Heart left ventricle (tissue), 16 donors: Measurements from ENCODE around the gene ENOX1. TPM values are rescaled to one million over a fixed set of nuclear protein-coding genes. Genes with fewer than 3 reads are reported as not detected.
A peak's percentile ranks its signal among the peaks of the same experiment; 100 is the strongest.

ENCODE experiments used
- ATAC-seq, 4 donors: fragments of 200-7000 bp; cut with Tn5 transposase; one replicate each; pipeline ENCODE4 v1.9.1; 2020 to 2022; ENCODE audit warnings: moderate library complexity in 4 of 4, mild to moderate bottlenecking in 3 of 4, moderate number of reproducible peaks in 1 of 4
- DNase-seq, 5 donors: peaks; one replicate each; pipeline ENCODE4 v3.0.0-alpha.2; 2020
- H3K27ac ChIP-seq, 12 donors: fragments of 200-600 bp; sonication (generic) in 4 of 12; one replicate each; pipeline versions ENCODE4 v1.5.0 to v1.8.0; 2016 to 2022; ENCODE audit warnings: mild to moderate bottlenecking in 2 of 12
- H3K27me3 ChIP-seq, 9 donors: fragments of 200-600 bp; sonication (generic) in 2 of 9; one replicate each; pipeline versions ENCODE4 v1.5.1 to v1.8.0; 2016 to 2022; ENCODE audit warnings: mild to moderate bottlenecking in 3 of 9
- H3K36me3 ChIP-seq, 9 donors: fragments of 200-600 bp; sonication (generic) in 2 of 9; one replicate each; pipeline versions ENCODE4 v1.5.0 to v1.8.0; 2018 to 2022; ENCODE audit warnings: mild to moderate bottlenecking in 2 of 9
- H3K4me1 ChIP-seq, 12 donors: fragments of 200-600 bp; sonication (generic) in 4 of 12; one replicate each; pipeline versions ENCODE4 v1.5.0 to v1.8.0; 2016 to 2022; ENCODE audit warnings: mild to moderate bottlenecking in 3 of 12
- H3K4me3 ChIP-seq, 12 donors: fragments of 200-600 bp; sonication (generic) in 4 of 12; one replicate each; pipeline versions ENCODE4 v1.5.0 to v1.8.0; 2017 to 2022; ENCODE audit warnings: mild to moderate bottlenecking in 9 of 12, moderate library complexity in 4 of 12
- H3K9me3 ChIP-seq, 12 donors: fragments of 200-600 bp; sonication (generic) in 4 of 12; one replicate each; pipeline versions ENCODE4 v1.5.0 to v1.8.0; 2016 to 2022; ENCODE audit warnings: mild to moderate bottlenecking in 1 of 12
- POLR2A ChIP-seq, 2 donors: fragments of 450-650 bp; IDR thresholded peaks; one replicate each; pipeline ENCODE4 v1.6.1; 2017; ENCODE audit warnings: antibody characterized with exemption in 2 of 2, mild to moderate bottlenecking in 2 of 2, moderate library complexity in 2 of 2
- WGBS, 4 donors: extraction: QIAGEN DNeasy Blood & Tissue Kit in 2 of 4; methylation state at CpG; one replicate each; pipeline versions ENCODE4 v1.1.5 to v1.1.7; 2013 to 2018; 5-methylcytosine and 5-hydroxymethylcytosine counted together
- intact Hi-C, 10 donors: fragments of 100-400 bp; cut with DNase I; formaldehyde crosslinking; loops; one replicate each; pipeline versions ENCODE4 v1.11.1 to v1.14.2; 2022
- polyA plus RNA-seq, 2 donors: library from polyadenylated mRNA; stranded (reverse); fragments of 200-250 nt; gene quantifications; one replicate each; pipeline ENCODE4 v1.2.3, GENCODE V29; 2013
- total RNA-seq, 9 donors: library from RNA; depleted of rRNA in 2 of 9; stranded (reverse); fragments of >200 nt in 2 of 9; fragmentation: NEBNext Ultra II Directional in 3 of 9; extraction: Animal tissue kit (Norgen Biotek cat#: 25700) in 3 of 9; gene quantifications; one replicate each; pipeline versions ENCODE4 v1.1.0 to v1.2.4, GENCODE V29; 2016 to 2023
- TF ChIP-seq, protein P1 (sequence below), 12 donors: fragments of 200-600 bp; sonication (generic) in 4 of 12; IDR thresholded peaks; one replicate each; pipeline versions ENCODE4 v1.5.0 to v1.8.0; 2018 to 2022; ENCODE audit warnings: antibody characterized with exemption in 12 of 12, mild to moderate bottlenecking in 5 of 12
- donor health status: ischemic (EF 13 %, LVEDD 7.1; RV severe dilation, severe dysfunction).
- donor health status: healthy with polysubstance abuse.
- donor health status: DM: no; HTN: yes; CAD: no.
- donor health status: DM: no; HTN: no; CAD: no.
- donor health status: ischemic (EF 25% LVEDD 6.9; RV normal size, moderate dysfunction).
- donor health status: ischemic (EF 25% LVEDD 5.7; RV mildly dilated, moderate dysfunction).
- donor health status: healthy.
- donor health status: DM: yes; HTN: yes; CAD: no.
- donor health status: ischemic (EF 35%, LVEDD 5.7; RV mildly dilated, moderate dysfunction).
- donor health status: nonischemic (EF 11% LVEDD 7.7; RV severe dilation, severe dysfunction).
- donor health status: DM: yes; HTN: yes; CAD: no.
- donor health status: PGD.
- donor health status: ischemic (EF 29% LVEDD 5.4; RV normal size, mild dysfunction).
- donor health status: nonischemic (EF 23%, LVEDD 6.1; RV moderate dilation, normal function).

The ENOX1 gene
- total and polyA plus RNA-seq, 11 donors: 2.0 to 10.1 (median 5.4) TPM

GRCh38 chr13:43805071-43805468 lies 18.3 kb upstream of the ENOX1 start:
- ATAC-seq: peak in 1 of 4 donors; percentile 26
- H3K4me3 ChIP-seq: no peak overlapping the region
- intact Hi-C loops: loop anchor here in 8 of 10 donors (2.0 to 10.0 kb wide), 11 partner anchors 502 to 1210 kb away; no protein-coding TSS in a partner anchor
- H3K27ac ChIP-seq: peak overlapping the region in 1 of 12 donors; percentile 26
- 36 to 55% (median 45%) methylated on average over 3 of the region's 3 CpGs for WGBS, 4 donors
- no peaks in the 10 kb centered on the region for H3K36me3 ChIP-seq
- DNase-seq: no peak
- H3K27me3 ChIP-seq: no peaks in the 10 kb centered on the region
- peaks cover 0 to 8% (median 0%) of the 10 kb centered on the region in 12 donors for H3K4me1 ChIP-seq
- H3K9me3 ChIP-seq: no peaks in the 10 kb centered on the region
- TF ChIP-seq, protein P1, sequence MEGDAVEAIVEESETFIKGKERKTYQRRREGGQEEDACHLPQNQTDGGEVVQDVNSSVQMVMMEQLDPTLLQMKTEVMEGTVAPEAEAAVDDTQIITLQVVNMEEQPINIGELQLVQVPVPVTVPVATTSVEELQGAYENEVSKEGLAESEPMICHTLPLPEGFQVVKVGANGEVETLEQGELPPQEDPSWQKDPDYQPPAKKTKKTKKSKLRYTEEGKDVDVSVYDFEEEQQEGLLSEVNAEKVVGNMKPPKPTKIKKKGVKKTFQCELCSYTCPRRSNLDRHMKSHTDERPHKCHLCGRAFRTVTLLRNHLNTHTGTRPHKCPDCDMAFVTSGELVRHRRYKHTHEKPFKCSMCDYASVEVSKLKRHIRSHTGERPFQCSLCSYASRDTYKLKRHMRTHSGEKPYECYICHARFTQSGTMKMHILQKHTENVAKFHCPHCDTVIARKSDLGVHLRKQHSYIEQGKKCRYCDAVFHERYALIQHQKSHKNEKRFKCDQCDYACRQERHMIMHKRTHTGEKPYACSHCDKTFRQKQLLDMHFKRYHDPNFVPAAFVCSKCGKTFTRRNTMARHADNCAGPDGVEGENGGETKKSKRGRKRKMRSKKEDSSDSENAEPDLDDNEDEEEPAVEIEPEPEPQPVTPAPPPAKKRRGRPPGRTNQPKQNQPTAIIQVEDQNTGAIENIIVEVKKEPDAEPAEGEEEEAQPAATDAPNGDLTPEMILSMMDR (IDR thresholded peaks at IDR 0.05): no peak
- TF ChIP-seq POLR2A (IDR thresholded peaks at IDR 0.05): no peak

GRCh38 chr13:43804461-43805070 lies 17.8 kb upstream of the ENOX1 start:
- intact Hi-C loops: loop anchor here (2.0 to 10.0 kb wide), 16 partner anchors 497 to 1210 kb away; no protein-coding TSS in a partner anchor
- Histone ChIP-seq H3K4me3 (no peak overlapping the region), H3K36me3 (no peaks in the 10 kb centered on the region), H3K9me3 (no peaks in the 10 kb centered on the region), H3K27ac (peak overlapping the region in 1 of 12 donors; percentile 26), H3K27me3 (no peaks in the 10 kb centered on the region), H3K4me1 (peaks cover 0 to 8% (median 0%) of the 10 kb centered on the region in 12 donors)
- ATAC-seq (peak in 2 of 4 donors; percentile 54 to 64), DNase-seq (no peak)
- TF ChIP-seq, protein P1 (IDR thresholded peaks at IDR 0.05): peak; percentile 44 to 75 (median 62)
- no peak for TF ChIP-seq POLR2A (IDR thresholded peaks at IDR 0.05)
- WGBS, 4 donors: 17 to 32% (median 23%) methylated on average over 5 of the region's 5 CpGs

DNA sequence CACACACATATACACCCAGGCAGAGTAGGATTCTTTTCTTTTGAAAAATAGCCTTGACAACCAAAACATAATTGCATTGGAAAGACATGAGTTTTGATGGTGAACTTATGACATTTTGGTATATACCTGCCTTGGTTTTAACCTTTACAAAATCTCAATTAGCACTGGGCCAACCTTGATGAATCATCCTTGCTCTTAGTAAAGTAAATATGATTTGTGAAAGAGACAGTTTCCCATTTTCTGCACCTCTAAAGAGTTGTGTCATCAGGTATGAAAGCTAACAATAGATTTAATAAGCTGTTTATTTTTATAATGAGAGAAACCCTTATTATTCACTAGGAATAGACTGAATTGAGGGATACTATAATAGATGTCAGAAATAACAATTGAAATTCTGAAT lies 15.7 kb upstream of the ENOX1 start:
- Histone ChIP-seq H3K4me1 (peaks cover 0 to 8% (median 0%) of the 10 kb centered on the region in 12 donors), H3K4me3 (no peak overlapping the region), H3K27ac (no peak overlapping the region), H3K9me3 (no peaks in the 10 kb centered on the region), H3K27me3 (no peaks in the 10 kb centered on the region), H3K36me3 (no peaks in the 10 kb centered on the region)
- no peak for DNase-seq
- ATAC-seq: no peak
- TF ChIP-seq, protein P1 (IDR thresholded peaks at IDR 0.05): no peak
- TF ChIP-seq POLR2A (IDR thresholded peaks at IDR 0.05): no peak
- intact Hi-C loops: loop anchor here (2.0 to 10.0 kb wide), 13 partner anchors 495 to 1208 kb away; no protein-coding TSS in a partner anchor

DNA sequence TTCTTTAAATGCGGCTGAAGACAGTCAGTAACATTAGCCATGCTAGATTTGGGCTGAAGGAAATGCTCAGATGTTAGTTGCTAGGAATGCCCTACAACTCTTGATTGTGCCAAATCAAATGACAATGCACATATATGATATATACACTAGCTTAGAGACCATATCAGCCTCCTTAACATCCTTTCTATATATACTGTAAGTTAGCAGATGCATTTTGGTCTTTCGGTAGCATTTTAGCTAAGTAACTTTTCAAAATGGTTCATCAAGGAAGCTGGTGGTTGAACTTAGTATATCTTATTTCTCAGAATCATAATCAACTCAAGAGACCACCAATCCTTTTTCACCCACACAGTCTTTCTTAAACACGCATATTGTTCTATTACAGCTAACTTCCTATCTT lies 14.1 kb upstream of the ENOX1 start:
- peaks cover 0 to 8% (median 0%) of the 10 kb centered on the region in 12 donors for H3K4me1 ChIP-seq
- intact Hi-C loops: loop anchor here (5.0 to 10.0 kb wide), 12 partner anchors 494 to 1206 kb away; no protein-coding TSS in a partner anchor
- H3K9me3 ChIP-seq: no peaks in the 10 kb centered on the region
- no peaks in the 10 kb centered on the region for H3K27me3 ChIP-seq
- peak overlapping the region in 1 of 12 donors; percentile 11 for H3K27ac ChIP-seq
- no peak for ATAC-seq
- no peak overlapping the region for H3K4me3 ChIP-seq
- H3K36me3 ChIP-seq: no peaks in the 10 kb centered on the region
- TF ChIP-seq, protein P1 (IDR thresholded peaks at IDR 0.05): no peak
- TF ChIP-seq POLR2A (IDR thresholded peaks at IDR 0.05): no peak
- 65 to 96% (median 79%) methylated on average over 3 of the region's 3 CpGs for WGBS, 4 donors
- no peak for DNase-seq
